OCI-LY1 (cell line): ENCODE measurements around the gene CHCHD6.

ENCODE experiments used
- H2AFZ ChIP-seq: fragments of 200-600 bp; sonication (generic), shearing (Covaris generic); 2 replicates; pipeline ENCODE4 v1.6.0; 2014; ENCODE audit warnings: antibody characterized with exemption, mild to moderate bottlenecking, low read length
- H3F3A ChIP-seq: fragments of 200-600 bp; sonication (generic), shearing (Covaris generic); 2 replicates; pipeline ENCODE4 v1.6.0; 2014; ENCODE audit warnings: mild to moderate bottlenecking, antibody characterized with exemption, low read length, moderate library complexity; ENCODE audit not compliant: insufficient read depth
- H3K27ac ChIP-seq: fragments of 200-600 bp; sonication (generic); 2 replicates; pipeline ENCODE4 v1.5.1; 2014; ENCODE audit warnings: low read length, mixed run types, mild to moderate bottlenecking, low read depth; ENCODE audit not compliant: poor library complexity, severe bottlenecking
- H3K27me3 ChIP-seq: fragments of 200-600 bp; sonication (generic); 2 replicates; pipeline ENCODE4 v1.6.0; 2014; ENCODE audit warnings: antibody characterized with exemption, mild to moderate bottlenecking, low read length, moderate library complexity; ENCODE audit not compliant: insufficient read depth
- H3K36me3 ChIP-seq: fragments of 200-600 bp; sonication (generic); 2 replicates; pipeline ENCODE4 v1.6.1; 2014; ENCODE audit warnings: mild to moderate bottlenecking, antibody characterized with exemption, low read length, moderate library complexity, mixed read lengths; ENCODE audit not compliant: insufficient read depth
- H3K4me1 ChIP-seq: fragments of 200-600 bp; sonication (generic); 2 replicates; pipeline ENCODE4 v1.5.1; 2014; ENCODE audit warnings: mild to moderate bottlenecking, low read length, moderate library complexity; ENCODE audit not compliant: insufficient read depth, severe bottlenecking
- H3K4me2 ChIP-seq: fragments of 200-600 bp; sonication (generic), shearing (Covaris generic); 2 replicates; pipeline ENCODE4 v1.6.1; 2014; ENCODE audit warnings: low read length
- H3K4me3 ChIP-seq: fragments of 200-600 bp; sonication (generic); 2 replicates; pipeline ENCODE4 v1.5.1; 2014; ENCODE audit warnings: low read length, low read depth, mild to moderate bottlenecking, mixed read lengths; ENCODE audit not compliant: poor library complexity, severe bottlenecking
- H3K79me2 ChIP-seq: fragments of 200-600 bp; shearing (Covaris generic); 2 replicates; pipeline ENCODE4 v1.6.1; 2016; ENCODE audit warnings: mixed run types, low read length, mixed read lengths; ENCODE audit not compliant: insufficient read depth
- H3K9ac ChIP-seq: fragments of 200-600 bp; sonication (generic), shearing (Covaris generic); 2 replicates; pipeline ENCODE4 v1.6.1; 2014; ENCODE audit warnings: mild to moderate bottlenecking, low read length, mixed read lengths
- H3K9me2 ChIP-seq: fragments of 200-600 bp; sonication (generic), shearing (Covaris generic); 2 replicates; pipeline ENCODE4 v1.6.1; 2014; ENCODE audit warnings: low read depth, mild to moderate bottlenecking, low read length, mixed read lengths
- H3K9me3 ChIP-seq: fragments of 200-600 bp; shearing (Covaris generic); 2 replicates; pipeline ENCODE4 v1.6.1; 2014; ENCODE audit warnings: low read length, mixed read lengths
- H4K20me1 ChIP-seq: fragments of 200-600 bp; sonication (generic), shearing (Covaris generic); 2 replicates; pipeline ENCODE4 v1.6.0; 2016; ENCODE audit warnings: mild to moderate bottlenecking, low read length; ENCODE audit not compliant: insufficient read depth
- CTCF ChIP-seq: fragments of 200-600 bp; sonication (generic), shearing (Covaris generic); IDR thresholded peaks from 2 replicates; pipeline ENCODE4 v1.5.1; 2017; ENCODE audit warnings: mild to moderate bottlenecking, antibody characterized with exemption, low read length, moderate library complexity, mixed read lengths
- EZH2 ChIP-seq: fragments of 200-600 bp; sonication (generic), shearing (Covaris generic); IDR thresholded peaks from 2 replicates; pipeline ENCODE4 v1.8.0; 2017; ENCODE audit warnings: borderline replicate concordance, mixed run types, mild to moderate bottlenecking, antibody characterized with exemption, low read length, moderate library complexity, mixed read lengths

The CHCHD6 gene

GRCh38 chr3:126995254-126995780 lies 291.3 kb downstream of the CHCHD6 start:
- no peaks in the 10 kb centered on the region for H4K20me1 ChIP-seq
- no peaks in the 10 kb centered on the region for H3K4me1 ChIP-seq
- no peaks in the 10 kb centered on the region for H3K9me2 ChIP-seq
- H3K4me3 ChIP-seq, result no peak overlapping the region
- H3K4me2 ChIP-seq, result no peak overlapping the region
- no peaks in the 10 kb centered on the region for H3K79me2 ChIP-seq
- no peak overlapping the region for H3K27ac ChIP-seq
- no peak overlapping the region for H2AFZ ChIP-seq
- no peaks in the 10 kb centered on the region for H3K36me3 ChIP-seq
- no peaks in the 10 kb centered on the region for H3K27me3 ChIP-seq
- no peak overlapping the region for H3K9ac ChIP-seq
- no peaks in the 10 kb centered on the region for H3K9me3 ChIP-seq
- H3F3A ChIP-seq, result no peaks in the 10 kb centered on the region
- TF ChIP-seq CTCF, result no peak
- no peak for TF ChIP-seq EZH2

- no peak overlapping the region for H3K4me3 ChIP-seq
- H4K20me1 ChIP-seq, result no peaks in the 10 kb centered on the region
- no peaks in the 10 kb centered on the region for H3K79me2 ChIP-seq
Measured at GRCh38 chr3:126995926-126996512, 292.0 kb downstream of the CHCHD6 start.

GRCh38 chr3:126996905-126997304 lies 292.9 kb downstream of the CHCHD6 start:
- no peak for TF ChIP-seq EZH2
- TF ChIP-seq CTCF, result no peak
- Histone ChIP-seq H3K27me3 (no peaks in the 10 kb centered on the region), H3K27ac (no peak overlapping the region), H3K79me2 (no peaks in the 10 kb centered on the region), H4K20me1 (no peaks in the 10 kb centered on the region), H3K36me3 (no peaks in the 10 kb centered on the region), H3F3A (no peaks in the 10 kb centered on the region), H3K4me3 (no peak overlapping the region), H3K4me2 (no peak overlapping the region), H3K4me1 (no peaks in the 10 kb centered on the region), H3K9ac (no peak overlapping the region), H2AFZ (no peak overlapping the region), H3K9me2 (no peaks in the 10 kb centered on the region), H3K9me3 (no peaks in the 10 kb centered on the region)

More at GRCh38 chr3:126995926-126996512, 292.0 kb downstream of the CHCHD6 start:
- Histone ChIP-seq H3K27ac (no peak overlapping the region), H3K4me1 (no peaks in the 10 kb centered on the region), H3K9ac (no peak overlapping the region), H3K9me2 (no peaks in the 10 kb centered on the region), H3F3A (no peaks in the 10 kb centered on the region), H3K27me3 (no peaks in the 10 kb centered on the region), H2AFZ (no peak overlapping the region), H3K4me2 (no peak overlapping the region), H3K9me3 (no peaks in the 10 kb centered on the region), H3K36me3 (no peaks in the 10 kb centered on the region)
- TF ChIP-seq CTCF (peak; percentile 11; the same call in 1 of the 2 replicates), EZH2 (no peak)
